COR-L47 (cell line): ENCODE results near the gene BTF3.
"Not testable (repeated sequence)": the region's sequence is repeated elsewhere in the genome, so short reads cannot be mapped to it uniquely, and the experiment has no call there.

Experiments used
- DNase-seq: peaks from one replicate; lab custom pipeline; 2025; lab: John Stamatoyannopoulos, UW

Gene BTF3

DNA sequence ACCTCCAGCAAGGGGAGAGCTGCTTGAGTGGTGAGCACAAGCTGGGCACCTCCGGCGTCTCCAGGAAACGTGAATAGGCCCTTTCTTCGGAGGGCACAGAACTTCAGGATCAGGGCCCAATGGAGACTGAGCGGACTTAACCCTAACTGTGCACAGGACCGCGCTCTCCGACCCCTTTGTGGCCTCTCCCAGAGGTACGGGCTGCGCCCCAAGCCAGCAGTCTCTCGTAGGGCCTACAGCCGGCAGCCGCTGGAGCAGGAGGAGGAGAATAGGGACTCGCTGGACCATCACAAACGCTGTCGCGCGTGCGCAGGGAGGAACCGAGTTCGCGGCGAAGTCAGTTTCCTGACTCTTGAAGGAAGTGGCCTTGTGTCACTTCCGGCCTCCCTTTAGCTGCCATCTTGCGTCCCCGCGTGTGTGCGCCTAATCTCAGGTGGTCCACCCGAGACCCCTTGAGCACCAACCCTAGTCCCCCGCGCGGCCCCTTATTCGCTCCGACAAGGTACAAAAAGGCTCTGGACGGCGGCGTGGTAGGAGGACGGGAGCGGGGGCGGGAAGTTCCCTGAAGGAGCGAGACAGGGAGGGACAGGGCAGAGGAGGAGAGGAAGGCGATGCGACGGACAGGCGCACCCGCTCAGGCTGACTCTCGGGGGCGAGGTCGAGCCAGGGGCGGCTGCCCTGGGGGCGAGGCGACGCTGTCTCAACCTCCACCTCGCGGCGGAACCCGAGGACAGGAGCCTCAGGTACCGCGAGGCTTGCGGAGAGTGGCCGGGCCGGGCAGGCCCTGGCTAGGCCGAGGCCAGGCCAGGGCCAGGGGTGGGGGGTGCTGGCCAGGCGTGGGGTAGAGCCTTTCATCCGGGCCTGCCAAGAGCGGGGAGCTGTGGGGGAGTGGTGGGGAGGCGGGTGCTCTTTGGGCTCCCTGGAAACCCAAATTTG lies at the start of gene BTF3:
Gene BTF3, plus strand, starts transcription at position 386 of the 936 bp plus-strand sequence. Its CDS starts 226 bp downstream, at position 612.
- DNase-seq: peak; percentile 94

DNA sequence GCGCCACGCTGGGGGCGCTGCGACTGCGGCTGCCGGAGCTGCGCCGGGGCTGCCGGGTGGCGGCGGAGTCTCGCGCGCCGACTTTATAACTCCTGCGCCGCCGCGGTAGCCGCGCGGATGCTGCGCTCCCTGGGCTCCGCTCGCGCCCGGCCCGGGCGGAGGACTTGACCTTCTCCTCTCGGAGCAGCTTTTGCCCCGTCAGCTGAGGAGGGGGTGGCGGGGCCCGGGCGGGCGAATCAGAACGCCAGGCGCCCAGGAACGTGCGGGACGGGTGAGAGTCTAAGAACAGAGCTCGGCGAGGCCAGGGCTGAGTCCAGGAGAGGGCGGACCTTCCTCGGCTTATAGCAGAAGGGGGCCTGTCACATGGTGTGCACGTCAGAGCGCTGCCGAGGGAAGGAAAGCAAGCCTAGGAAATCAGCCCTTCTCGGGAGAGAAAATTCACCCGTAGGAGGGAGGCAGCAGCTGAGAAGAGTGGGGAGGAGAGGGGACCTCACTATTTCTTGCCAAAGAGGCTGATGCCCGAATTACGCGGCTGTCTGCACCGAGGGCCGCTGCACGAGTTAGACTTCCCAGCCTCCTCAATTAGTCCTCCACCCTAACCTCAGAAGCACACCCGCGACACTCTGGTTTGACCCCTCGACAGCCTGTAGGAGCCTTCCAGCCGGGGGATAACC lies 49.6 kb upstream of the BTF3 start, which contains the start of gene FOXD1:
Gene FOXD1, minus strand, starts transcription at position 315 of the 674 bp plus-strand sequence. CDS start 415 bp downstream, outside the sequence.
- peak; percentile 81 for DNase-seq

DNA sequence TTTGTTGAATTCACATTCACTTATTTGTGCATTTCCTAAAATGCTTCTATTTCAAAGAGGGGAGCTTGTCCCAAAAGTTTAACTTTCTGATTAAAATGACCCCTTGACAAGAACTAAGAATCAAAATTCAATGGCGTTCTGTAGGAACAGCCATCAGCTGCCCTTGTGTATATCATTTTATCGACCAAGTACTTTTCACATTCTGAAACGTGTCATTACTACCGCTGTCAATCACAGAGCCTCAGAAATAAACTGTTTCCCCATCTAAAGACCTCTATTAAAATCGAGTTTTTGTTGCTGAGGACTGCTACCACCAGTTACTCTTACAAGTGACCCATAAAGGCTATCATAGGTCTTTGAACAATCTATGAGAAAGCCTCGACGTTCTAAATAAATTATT lies 48.1 kb upstream of the BTF3 start:
- no peak for DNase-seq

DNA sequence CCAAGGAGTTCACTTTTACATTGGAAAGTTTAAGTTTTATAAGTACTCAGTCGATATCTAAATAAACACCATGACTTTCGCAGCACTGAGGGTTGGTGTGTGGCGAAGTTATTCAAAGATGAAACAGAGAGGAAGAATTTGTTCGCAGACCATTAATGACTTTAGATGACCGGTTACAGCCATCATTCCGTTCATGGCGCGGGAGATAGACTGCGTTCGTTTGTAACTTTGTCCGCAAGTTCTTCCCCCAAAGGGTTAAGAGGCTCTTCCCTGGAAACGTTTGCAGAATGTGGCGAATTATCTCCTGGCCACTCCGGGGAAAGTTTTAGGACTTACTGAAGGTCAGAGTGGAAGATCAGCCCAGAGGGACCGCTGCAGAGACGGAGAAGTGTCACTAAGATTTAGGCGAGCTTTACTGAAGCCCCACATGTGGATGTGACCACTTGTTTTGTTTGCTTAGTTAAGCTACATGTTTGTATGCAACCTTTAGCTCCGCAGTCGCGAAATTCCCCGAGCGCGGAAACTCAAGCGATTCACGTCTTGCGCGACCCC lies 47.5 kb upstream of the BTF3 start:
- DNase-seq: no peak

GRCh38 chr5:73451224-73452130 lies 46.8 kb upstream of the BTF3 start:
- peak; percentile 55 for DNase-seq

- no peak for DNase-seq
Measured at GRCh38 chr5:73452215-73452614, 46.0 kb upstream of the BTF3 start.

DNA sequence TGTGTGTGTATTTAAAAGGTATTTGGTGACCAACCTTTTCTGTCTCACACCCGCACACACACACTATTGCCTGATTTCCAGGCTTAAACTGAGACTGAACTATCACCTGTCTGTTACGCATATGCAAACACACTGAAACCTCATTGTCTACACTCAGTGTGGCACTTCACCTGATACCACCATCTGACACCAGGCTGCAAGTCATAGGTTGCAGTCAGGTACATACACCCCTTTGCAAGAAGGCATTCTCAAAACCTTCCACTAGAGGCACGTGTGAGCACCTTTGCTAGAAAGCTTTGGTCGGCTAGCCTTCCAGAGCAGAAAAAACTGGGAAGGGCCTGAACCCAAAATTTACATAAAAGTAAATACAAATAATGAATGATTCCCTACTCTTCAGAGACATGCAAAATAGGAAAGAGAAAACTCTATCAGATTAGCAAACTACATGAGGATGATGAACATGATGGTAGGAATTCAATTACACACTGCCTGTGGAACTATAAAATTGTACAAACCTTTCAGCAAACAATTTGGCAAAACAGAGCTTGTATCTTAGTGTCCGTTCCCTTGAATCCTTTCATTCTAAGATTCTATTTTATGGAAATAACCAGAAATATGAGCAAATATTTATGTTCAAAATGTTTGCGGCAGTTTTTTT lies 43.7 kb upstream of the BTF3 start:
- peak; percentile 67 for DNase-seq

DNA sequence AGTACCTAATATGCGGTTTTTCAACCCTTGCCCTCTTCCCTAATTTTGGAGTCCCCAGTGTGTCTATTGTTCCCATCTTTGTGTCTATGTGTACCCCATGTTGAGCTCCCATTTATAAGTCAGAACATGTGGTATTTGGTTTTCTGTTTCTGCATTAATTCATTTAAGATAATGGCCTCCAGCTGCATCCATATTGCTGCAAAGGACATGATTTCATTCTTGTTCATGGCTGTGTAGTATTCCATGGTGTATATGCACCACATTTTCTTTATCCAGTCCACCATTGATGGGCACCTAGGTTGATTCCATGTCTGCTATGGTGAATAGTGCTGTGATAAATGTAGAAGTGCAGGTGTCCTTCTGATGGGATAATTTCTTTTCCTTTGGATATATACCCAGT lies 41.8 kb upstream of the BTF3 start:
- not testable (repeated sequence) for DNase-seq

DNA sequence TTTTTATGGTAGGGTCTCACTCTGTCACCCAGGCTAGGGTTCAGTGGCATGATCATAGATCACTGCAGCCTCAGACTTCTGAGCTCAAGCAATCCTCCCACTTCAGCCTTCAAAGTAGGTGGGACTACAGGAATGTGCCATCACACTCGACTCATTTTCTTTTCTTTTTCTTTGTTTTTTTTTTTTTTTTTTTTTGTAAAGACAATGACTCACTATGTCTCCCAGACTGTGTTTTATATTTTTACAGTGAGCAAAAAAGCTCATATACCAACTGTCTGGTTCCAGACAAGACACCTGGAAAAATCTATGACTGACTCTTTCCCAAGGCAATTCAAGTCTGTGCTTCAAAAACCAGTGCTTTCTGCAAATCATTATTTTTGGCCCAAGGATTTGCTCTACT lies 38.9 kb upstream of the BTF3 start:
- DNase-seq: no peak

DNA sequence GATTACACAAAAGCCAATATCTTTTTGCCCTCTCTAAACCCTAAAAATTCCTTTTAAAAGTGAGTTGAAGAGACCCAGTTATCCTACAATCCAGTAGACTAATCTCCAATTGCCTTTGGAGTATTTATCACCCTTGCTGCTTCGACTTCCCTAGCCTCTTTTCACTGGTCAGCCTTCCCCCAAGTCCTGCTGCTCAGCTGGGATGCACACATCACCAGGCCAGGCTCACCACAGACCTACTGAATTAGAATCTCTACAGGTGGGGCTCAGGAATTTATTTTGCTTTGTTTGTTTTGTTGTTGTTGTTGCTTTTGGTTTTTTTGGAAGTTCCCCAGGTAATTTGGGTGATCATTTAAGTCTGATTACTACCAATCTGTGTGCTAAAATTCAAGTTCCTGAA lies 38.1 kb upstream of the BTF3 start:
- DNase-seq: no peak

DNA sequence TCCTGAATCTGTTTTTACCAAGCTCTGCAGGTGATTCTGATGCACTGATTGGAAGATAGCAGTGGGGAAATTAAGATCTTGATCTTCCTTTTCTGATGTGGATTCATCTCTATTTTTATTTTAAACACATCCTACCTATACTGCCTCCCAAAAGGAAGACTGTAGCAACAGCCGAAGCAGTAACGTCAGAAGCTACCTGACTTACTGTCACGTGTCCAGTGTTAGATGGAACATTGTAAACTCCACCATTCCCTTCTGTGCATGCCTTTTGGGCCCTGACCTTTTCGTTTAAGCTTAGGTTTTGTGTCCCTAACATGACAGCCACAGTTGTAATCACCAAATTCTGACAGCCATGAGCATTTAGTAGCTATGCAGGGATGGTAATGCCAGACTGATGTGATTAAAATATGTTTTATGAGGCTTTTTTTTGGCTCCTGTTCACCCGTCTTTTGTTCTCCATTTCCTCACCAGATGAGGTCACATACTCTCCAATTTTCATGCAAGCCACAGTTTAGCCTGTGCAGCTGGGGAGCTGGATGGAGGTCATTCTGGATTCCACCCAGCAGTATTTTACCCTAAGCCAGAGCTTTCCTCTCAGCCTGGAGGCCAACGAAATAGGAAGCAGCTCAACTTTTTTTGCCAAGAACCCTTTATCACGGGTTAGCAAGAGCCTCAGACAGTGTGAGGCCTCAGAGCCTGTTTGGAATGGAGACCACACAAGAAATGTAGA lies 34.1 kb upstream of the BTF3 start:
- DNase-seq: no peak

DNA sequence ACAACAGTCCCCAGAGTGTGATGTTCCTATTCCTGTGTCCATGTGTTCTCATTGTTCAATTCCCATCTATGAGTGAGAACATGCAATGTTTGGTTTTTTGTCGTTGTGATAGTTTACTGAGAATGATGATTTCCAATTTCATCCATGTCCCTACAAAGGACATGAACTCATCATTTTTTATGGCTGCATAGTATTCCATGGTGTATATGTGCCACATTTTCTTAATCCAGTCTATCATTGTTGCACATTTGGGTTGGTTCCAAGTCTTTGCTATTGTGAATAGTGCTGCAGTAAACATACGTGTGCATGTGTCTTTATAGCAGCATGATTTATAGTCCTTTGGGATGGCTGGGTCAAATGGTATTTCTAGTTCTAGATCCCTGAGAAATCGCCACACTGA lies 29.6 kb upstream of the BTF3 start:
- not testable (repeated sequence) for DNase-seq

DNA sequence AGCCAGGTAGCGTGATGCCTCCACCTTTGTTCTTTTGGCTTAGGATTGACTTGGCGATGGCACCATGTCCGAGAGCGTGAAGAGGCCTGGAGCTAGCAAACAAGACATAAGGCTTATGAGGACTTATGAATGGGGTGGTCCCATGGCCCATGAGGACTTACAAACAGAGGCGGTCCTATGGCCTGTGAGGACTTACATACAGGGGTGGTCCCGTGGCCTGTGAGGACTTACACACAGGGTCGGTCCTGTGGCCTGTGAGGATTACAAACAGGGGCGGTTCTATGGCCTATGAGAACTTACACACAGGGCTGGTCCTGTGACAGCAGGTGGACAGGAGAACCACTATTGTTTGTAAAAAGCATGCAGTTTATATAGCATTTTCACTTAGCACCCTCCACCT lies 28.4 kb upstream of the BTF3 start:
- DNase-seq: no peak

GRCh38 chr5:73471654-73472053 lies 26.6 kb upstream of the BTF3 start:
- no peak for DNase-seq

- no peak for DNase-seq
Measured at GRCh38 chr5:73472116-73472515, 26.1 kb upstream of the BTF3 start.

DNA sequence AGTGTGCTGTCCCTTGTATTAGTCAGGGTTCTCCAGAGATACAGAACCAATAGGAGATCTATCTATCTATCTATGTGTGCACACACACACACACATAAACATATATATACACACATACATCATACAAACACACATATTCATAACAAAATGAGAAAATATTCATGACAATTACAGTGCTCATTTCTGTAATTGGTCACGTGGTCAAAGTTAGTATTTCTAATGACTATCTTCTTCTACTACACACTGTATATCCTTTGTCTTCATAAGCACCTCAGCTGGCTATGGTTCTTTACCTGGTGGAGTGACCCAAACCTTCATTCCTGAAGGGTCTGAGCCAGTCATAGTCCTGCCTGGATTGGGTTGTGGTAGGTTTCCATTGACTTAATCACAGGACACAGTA lies 17.7 kb upstream of the BTF3 start:
- DNase-seq: no peak

DNA sequence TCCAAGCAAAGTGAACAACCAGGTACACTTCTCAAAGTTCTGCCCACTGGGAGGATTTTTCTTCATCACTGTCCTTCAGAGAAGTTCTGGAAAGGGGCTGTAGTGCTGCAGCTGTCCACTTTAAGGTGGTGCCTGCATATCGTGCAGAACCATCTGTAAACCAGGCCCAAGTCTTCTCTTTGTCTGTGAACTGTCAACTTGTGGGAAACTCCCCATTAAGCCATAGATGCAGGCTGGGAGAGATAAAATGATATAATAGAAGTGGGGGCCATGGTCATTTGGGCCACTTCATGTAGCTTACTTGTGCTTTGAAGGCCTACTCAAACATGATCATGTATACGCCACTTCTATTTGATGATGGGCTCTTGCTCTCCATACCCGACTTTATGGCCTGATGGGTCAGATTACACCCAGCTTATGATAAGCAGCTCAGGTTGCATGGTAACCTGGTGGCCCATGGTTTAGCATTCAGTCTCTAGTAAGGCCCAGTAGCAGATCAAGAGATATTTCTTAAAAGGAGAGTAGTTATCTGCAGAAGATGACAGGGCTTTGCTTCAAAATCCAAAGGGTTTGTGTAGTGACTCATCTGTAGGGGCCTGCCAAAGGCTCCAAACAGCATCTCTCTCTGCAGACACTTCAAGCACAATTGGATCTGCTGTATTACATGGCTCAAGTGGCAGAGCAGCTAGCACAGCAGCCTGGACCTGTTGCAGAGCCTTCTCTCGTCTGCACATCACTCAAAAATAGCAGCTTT lies 15.7 kb upstream of the BTF3 start:
- no peak for DNase-seq

GRCh38 chr5:73483676-73484075 lies 14.6 kb upstream of the BTF3 start:
- no peak for DNase-seq

DNA sequence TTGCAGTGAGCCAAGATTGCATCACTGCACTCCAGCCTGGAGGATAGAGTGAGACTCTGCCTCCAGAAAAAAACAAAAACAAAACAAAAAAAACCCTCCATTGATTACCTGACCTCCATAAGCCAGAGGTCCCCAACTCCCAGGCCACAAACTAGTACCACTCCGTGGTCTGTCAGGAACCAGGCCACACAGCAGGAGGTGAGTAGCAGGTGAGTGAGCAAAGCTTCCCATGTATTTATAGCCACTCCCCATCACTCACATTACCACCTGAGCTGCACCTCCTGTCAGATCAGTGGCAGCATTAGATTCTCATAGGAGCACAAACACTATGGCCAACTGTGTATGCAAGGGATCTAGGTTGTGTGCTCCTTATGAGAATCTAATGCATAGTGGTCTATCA lies 13.7 kb upstream of the BTF3 start:
- no peak for DNase-seq

DNA sequence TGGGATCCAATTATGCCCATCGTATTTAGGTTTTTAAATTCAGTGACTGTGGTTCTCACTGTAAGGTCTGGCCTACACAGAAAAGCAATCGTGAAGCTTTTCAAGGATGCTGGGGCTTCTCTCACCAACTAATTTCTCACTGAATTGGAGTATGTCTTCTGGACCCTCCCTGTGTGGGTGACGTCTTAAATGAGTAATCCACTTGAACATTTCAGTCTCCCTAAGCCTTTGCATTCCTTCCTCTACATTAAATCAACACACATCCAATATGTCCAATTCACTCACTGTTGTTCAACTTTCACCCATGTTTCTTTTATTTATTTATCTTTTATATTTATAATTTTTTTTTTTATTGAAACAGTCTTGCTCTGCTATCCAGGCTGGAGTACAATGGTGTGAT lies 12.5 kb upstream of the BTF3 start:
- DNase-seq: no peak
